ENCODE results near the gene FAM161A. TPM values are rescaled to one million over a fixed set of nuclear protein-coding genes. Genes with fewer than 3 reads are reported as not detected.
"Not testable (repeated sequence)": the region's sequence is repeated elsewhere in the genome, so short reads cannot be mapped to it uniquely, and the experiment has no call there.

FAM161A gene
- total RNA-seq, 1 experiment from 2014 or later = 9.5 TPM

DNA sequence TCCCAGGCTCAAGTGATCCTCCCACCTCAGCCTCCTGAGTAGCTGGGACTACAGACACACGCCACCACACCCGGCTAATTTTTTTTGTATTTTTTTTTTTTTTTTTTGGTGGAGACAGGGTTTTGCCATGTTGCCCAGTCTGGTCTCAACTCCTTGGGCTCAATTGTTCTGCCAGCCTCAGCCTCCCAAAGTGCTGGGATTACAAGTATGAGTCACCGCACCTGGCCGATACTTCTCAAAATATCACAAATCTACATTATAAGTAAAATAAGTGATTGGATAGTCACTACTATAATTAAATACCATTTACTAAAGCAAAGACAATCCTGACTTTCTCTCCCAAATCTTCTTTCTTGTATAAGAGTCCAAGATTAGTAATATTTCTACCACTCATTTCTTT is 25.5 kb upstream of the FAM161A start:
- not testable (repeated sequence) for H3K4me1 ChIP-seq (ENCODE audit: low read length); H3K4me3 ChIP-seq (ENCODE audit: low read length); H3K9ac ChIP-seq (ENCODE audit: low read length); H3K27ac ChIP-seq (ENCODE audit: low read length); H3K4me2 ChIP-seq (ENCODE audit: low read depth, low read length, poor library complexity, severe bottlenecking); H3K27me3 ChIP-seq (ENCODE audit: low read length); H3K9me3 ChIP-seq (ENCODE audit: low read length); H3K9me2 ChIP-seq (replicated peaks; ENCODE audit: insufficient read depth, low read length); H2AFZ ChIP-seq (ENCODE audit: low read length); DNase-seq; H4K20me1 ChIP-seq (ENCODE audit: insufficient read depth, low read depth, low read length)
- H3K79me2 ChIP-seq (ENCODE audit: low read length) = peaks cover 52% of the 10 kb centered on the region
- peaks cover 85% of the 10 kb centered on the region for H3K36me3 ChIP-seq (ENCODE audit: insufficient read depth, low read length)

DNA sequence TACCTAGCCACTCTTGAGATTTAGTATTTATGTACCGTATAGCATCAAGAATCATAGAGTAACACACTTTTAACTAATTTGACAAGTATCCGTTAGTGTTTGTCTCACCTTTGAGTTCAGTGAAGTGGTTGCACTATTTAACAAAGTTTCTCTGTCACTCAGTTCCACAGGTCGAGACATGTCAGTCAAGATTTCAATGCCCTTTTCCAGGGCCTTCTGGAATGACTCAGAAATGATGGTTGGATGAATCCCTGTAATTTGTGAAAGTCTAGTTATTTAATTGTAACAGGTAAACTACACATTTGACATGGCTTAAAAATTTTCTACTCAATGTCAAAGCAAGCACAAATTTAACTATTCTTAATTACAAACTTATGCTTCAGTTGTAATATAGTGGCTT is 24.9 kb upstream of the FAM161A start:
- no peak overlapping the region for H3K4me2 ChIP-seq (ENCODE audit: low read depth, low read length, poor library complexity, severe bottlenecking)
- no peaks in the 10 kb centered on the region for H3K27me3 ChIP-seq (ENCODE audit: low read length)
- no peak for DNase-seq
- peaks cover 7% of the 10 kb centered on the region; the same call in 1 of the 2 replicates for H4K20me1 ChIP-seq (ENCODE audit: insufficient read depth, low read depth, low read length)
- no peaks in the 10 kb centered on the region for H3K9me3 ChIP-seq (ENCODE audit: low read length)
- H2AFZ ChIP-seq (ENCODE audit: low read length) = no peak overlapping the region
- no peaks in the 10 kb centered on the region for H3K9me2 ChIP-seq (replicated peaks; ENCODE audit: insufficient read depth, low read length)
- peaks cover 87% of the 10 kb centered on the region for H3K36me3 ChIP-seq (ENCODE audit: insufficient read depth, low read length)
- peaks cover 52% of the 10 kb centered on the region for H3K79me2 ChIP-seq (ENCODE audit: low read length)
- peaks cover 8% of the 10 kb centered on the region for H3K4me1 ChIP-seq (ENCODE audit: low read length)
- H3K4me3 ChIP-seq (ENCODE audit: low read length) = no peak overlapping the region
- no peak overlapping the region for H3K27ac ChIP-seq (ENCODE audit: low read length)
- H3K9ac ChIP-seq (ENCODE audit: low read length) = no peak overlapping the region

DNA sequence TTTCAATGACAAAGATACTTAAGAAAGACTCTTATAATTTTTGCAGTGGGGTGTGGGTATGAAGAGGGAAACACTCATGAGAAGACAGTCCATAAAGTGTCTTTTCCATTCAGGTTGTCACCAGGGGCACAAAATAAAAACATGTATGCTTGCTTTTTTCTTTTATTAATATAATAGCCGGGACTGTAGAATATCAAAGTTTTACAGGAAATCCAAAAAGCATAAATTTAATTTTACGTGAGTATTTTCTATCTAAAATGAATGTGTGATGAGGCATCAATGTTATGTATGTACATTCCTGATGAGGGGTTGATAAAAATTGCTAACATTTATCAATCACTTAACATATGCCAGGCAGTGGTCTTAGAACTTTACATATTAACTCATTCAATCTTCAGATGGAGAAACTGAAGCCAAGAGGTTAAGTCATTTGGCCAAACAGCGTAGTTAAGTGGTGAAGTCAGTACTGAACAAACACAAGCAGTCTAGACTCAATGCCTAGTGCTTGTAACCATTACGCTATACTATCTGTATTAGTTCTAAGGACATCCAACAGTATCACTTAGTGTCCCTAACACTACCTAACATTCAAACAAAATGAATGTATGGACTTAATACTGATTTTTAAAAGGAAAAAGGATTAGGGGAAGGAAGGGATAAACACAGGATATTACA is 23.8 kb upstream of the FAM161A start:
- Histone ChIP-seq H3K4me3 (ENCODE audit: low read length) (no peak overlapping the region), H3K36me3 (ENCODE audit: insufficient read depth, low read length) (peaks cover 84% of the 10 kb centered on the region), H3K4me2 (ENCODE audit: low read depth, low read length, poor library complexity, severe bottlenecking) (no peak overlapping the region), H2AFZ (ENCODE audit: low read length) (no peak overlapping the region), H3K9me2 (replicated peaks; ENCODE audit: insufficient read depth, low read length) (no peaks in the 10 kb centered on the region), H3K27ac (ENCODE audit: low read length) (no peak overlapping the region), H3K79me2 (ENCODE audit: low read length) (peaks cover 42% of the 10 kb centered on the region), H3K4me1 (ENCODE audit: low read length) (peaks cover 8% of the 10 kb centered on the region), H4K20me1 (ENCODE audit: insufficient read depth, low read depth, low read length) (peaks cover 1% of the 10 kb centered on the region; the same call in 1 of the 2 replicates), H3K9ac (ENCODE audit: low read length) (no peak overlapping the region), H3K9me3 (ENCODE audit: low read length) (no peaks in the 10 kb centered on the region), H3K27me3 (ENCODE audit: low read length) (no peaks in the 10 kb centered on the region)
- no peak for DNase-seq

DNA sequence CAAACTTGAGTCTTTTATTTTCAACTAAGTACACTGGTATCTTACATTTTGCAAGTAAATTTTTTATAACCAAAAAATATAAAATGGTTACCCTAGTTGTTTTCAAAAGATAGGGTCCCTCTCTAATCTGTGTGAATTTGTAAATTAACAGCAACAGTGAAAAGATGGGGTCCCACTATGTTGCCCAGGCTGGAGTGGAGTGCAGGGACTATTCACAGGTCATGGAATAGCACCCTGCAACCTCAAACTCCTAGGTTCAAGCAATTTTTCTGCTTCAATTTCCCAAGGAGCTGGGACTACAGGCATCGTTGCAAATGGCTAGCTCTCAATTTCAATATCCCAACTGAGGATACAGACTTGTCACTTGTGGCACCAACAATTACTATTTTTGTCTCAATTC is 22.5 kb upstream of the FAM161A start:
- Histone ChIP-seq H2AFZ (ENCODE audit: low read length) (no peak overlapping the region), H3K9me2 (replicated peaks; ENCODE audit: insufficient read depth, low read length) (no peaks in the 10 kb centered on the region), H3K4me2 (ENCODE audit: low read depth, low read length, poor library complexity, severe bottlenecking) (no peak overlapping the region), H3K9ac (ENCODE audit: low read length) (no peak overlapping the region), H3K27me3 (ENCODE audit: low read length) (no peaks in the 10 kb centered on the region), H3K79me2 (ENCODE audit: low read length) (peaks cover 45% of the 10 kb centered on the region), H3K9me3 (ENCODE audit: low read length) (no peaks in the 10 kb centered on the region), H3K27ac (ENCODE audit: low read length) (no peak overlapping the region), H3K4me3 (ENCODE audit: low read length) (no peak overlapping the region), H3K4me1 (ENCODE audit: low read length) (peaks cover 8% of the 10 kb centered on the region), H3K36me3 (ENCODE audit: insufficient read depth, low read length) (peaks cover 85% of the 10 kb centered on the region), H4K20me1 (ENCODE audit: insufficient read depth, low read depth, low read length) (peaks cover 3% of the 10 kb centered on the region)
- DNase-seq = no peak

DNA sequence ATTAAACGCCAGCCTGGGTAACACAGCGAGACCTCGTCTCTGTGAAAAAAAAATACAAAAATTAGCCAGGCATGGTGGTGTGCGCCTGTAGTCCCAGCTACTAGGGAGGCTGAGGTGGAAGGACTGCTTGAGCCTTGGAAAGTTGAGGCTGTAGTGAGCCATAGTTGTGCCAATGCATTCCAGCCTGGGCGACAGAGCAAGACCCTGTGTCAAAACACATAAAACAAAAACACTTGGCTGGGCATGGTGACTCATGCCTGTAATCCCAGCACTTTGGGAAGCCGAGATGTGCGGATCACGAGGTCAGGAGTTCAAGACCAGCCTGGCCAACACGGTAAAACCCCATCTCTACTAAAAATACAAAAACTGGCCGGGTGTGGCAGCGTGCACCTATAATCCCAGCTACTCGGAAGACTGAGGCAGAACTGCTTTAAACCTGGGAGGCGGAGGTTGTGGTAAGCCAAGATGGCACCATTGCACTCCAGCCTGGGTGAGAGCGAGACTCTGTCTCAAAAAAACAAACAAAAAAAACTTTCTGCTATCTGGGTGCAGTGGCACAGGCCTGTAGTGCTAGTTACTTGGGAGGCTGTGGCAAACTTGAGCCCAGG is 12.7 kb upstream of the FAM161A start:
- not testable (repeated sequence) for H3K4me1 ChIP-seq (ENCODE audit: low read length); H3K27ac ChIP-seq (ENCODE audit: low read length); DNase-seq; H3K27me3 ChIP-seq (ENCODE audit: low read length); H3K9me2 ChIP-seq (replicated peaks; ENCODE audit: insufficient read depth, low read length); H2AFZ ChIP-seq (ENCODE audit: low read length); H3K4me2 ChIP-seq (ENCODE audit: low read depth, low read length, poor library complexity, severe bottlenecking); H4K20me1 ChIP-seq (ENCODE audit: insufficient read depth, low read depth, low read length); H3K4me3 ChIP-seq (ENCODE audit: low read length); H3K9me3 ChIP-seq (ENCODE audit: low read length); H3K9ac ChIP-seq (ENCODE audit: low read length); H3K79me2 ChIP-seq (ENCODE audit: low read length)
- H3K36me3 ChIP-seq (ENCODE audit: insufficient read depth, low read length) = peaks cover 76% of the 10 kb centered on the region

DNA sequence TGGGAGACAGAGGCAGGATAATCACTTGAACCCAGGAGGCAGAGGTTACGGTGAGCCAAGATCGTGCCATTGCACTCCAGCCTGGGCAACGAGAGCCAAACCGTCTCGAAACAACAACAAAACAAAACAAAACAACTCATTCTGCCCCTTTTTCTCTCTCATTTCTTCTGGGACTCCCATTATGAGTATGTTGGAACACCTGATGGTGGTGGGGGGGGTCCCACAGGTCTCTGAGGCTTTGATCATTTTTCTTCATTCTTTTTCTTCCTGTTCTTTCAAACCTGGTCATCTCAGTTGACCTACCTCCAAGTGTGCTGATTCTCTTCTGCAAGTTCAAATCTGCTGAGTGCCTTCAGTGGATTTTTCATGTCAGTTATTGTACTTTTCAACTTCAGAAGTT is 8.2 kb upstream of the FAM161A start:
- Histone ChIP-seq H3K27me3 (ENCODE audit: low read length) (no peaks in the 10 kb centered on the region), H2AFZ (ENCODE audit: low read length) (no peak overlapping the region), H3K36me3 (ENCODE audit: insufficient read depth, low read length) (peaks cover 41% of the 10 kb centered on the region), H3K4me1 (ENCODE audit: low read length) (no peaks in the 10 kb centered on the region), H3K9ac (ENCODE audit: low read length) (no peak overlapping the region), H3K4me3 (ENCODE audit: low read length) (no peak overlapping the region), H3K79me2 (ENCODE audit: low read length) (no peaks in the 10 kb centered on the region), H3K4me2 (ENCODE audit: low read depth, low read length, poor library complexity, severe bottlenecking) (no peak overlapping the region), H3K27ac (ENCODE audit: low read length) (no peak overlapping the region), H3K9me3 (ENCODE audit: low read length) (no peaks in the 10 kb centered on the region), H3K9me2 (replicated peaks; ENCODE audit: insufficient read depth, low read length) (no peaks in the 10 kb centered on the region), H4K20me1 (ENCODE audit: insufficient read depth, low read depth, low read length) (no peaks in the 10 kb centered on the region)
- DNase-seq = no peak

DNA sequence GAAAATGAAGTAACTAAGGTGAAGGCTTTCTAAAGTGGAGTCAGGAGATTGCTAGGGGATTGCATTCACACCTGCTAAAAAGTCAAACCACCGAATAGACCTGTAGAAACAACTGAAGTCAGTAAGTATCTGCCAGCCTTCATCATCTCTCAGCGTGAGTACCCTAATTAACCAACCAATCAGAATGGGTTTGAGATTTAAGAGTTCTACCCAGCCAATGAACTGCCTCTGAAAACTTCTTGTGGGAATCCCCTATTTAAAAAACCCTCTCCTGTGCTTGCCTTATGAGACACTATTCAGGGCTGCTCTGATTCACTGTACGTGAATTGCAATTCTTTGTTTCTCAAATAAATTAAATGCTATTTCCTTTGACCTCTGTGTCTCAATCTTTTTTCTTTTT is 3.4 kb upstream of the FAM161A start:
- Histone ChIP-seq H3K9me3 (ENCODE audit: low read length) (no peaks in the 10 kb centered on the region), H4K20me1 (ENCODE audit: insufficient read depth, low read depth, low read length) (no peaks in the 10 kb centered on the region), H3K79me2 (ENCODE audit: low read length) (no peaks in the 10 kb centered on the region), H2AFZ (ENCODE audit: low read length) (no peak overlapping the region), H3K9me2 (replicated peaks; ENCODE audit: insufficient read depth, low read length) (no peaks in the 10 kb centered on the region), H3K4me1 (ENCODE audit: low read length) (peaks cover 23% of the 10 kb centered on the region), H3K9ac (ENCODE audit: low read length) (no peak overlapping the region), H3K27ac (ENCODE audit: low read length) (no peak overlapping the region), H3K27me3 (ENCODE audit: low read length) (no peaks in the 10 kb centered on the region), H3K4me2 (ENCODE audit: low read depth, low read length, poor library complexity, severe bottlenecking) (no peak overlapping the region), H3K4me3 (ENCODE audit: low read length) (no peak overlapping the region), H3K36me3 (ENCODE audit: insufficient read depth, low read length) (no peaks in the 10 kb centered on the region)
- DNase-seq = peak; percentile 58

DNA sequence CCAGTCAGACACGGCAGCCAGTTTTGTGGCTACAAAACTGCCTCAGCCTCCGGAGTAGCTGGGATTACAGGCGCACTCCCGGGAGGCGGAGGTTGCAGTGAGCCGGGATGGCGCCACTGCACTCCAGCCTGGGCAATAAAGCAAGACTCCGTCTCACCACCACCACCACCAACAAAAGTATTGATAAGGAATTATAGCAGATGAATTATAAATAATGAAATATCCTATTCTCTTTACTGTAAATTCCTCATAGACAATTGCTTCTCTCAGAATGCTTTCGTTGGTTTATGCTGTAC is 1.4 kb upstream of the FAM161A start:
- peak overlapping the region; percentile 96 for H3K4me2 ChIP-seq (ENCODE audit: low read depth, low read length, poor library complexity, severe bottlenecking)
- peak overlapping the region; percentile 52 for H3K27ac ChIP-seq (ENCODE audit: low read length)
- H3K79me2 ChIP-seq (ENCODE audit: low read length) = no peaks in the 10 kb centered on the region
- peak overlapping the region; percentile 82 for H2AFZ ChIP-seq (ENCODE audit: low read length)
- H3K4me1 ChIP-seq (ENCODE audit: low read length) = peaks cover 24% of the 10 kb centered on the region
- peak overlapping the region; percentile 75 for H3K9ac ChIP-seq (ENCODE audit: low read length)
- H3K9me3 ChIP-seq (ENCODE audit: low read length) = no peaks in the 10 kb centered on the region
- DNase-seq = no peak
- H3K27me3 ChIP-seq (ENCODE audit: low read length) = no peaks in the 10 kb centered on the region
- H3K36me3 ChIP-seq (ENCODE audit: insufficient read depth, low read length) = no peaks in the 10 kb centered on the region
- no peaks in the 10 kb centered on the region for H4K20me1 ChIP-seq (ENCODE audit: insufficient read depth, low read depth, low read length)
- no peaks in the 10 kb centered on the region for H3K9me2 ChIP-seq (replicated peaks; ENCODE audit: insufficient read depth, low read length)
- peak overlapping the region; percentile 78 for H3K4me3 ChIP-seq (ENCODE audit: low read length)
